OCI-LY1 (cell line): ENCODE measurements around the gene MDGA2.

ENCODE experiments used
- EZH2 ChIP-seq: fragments of 200-600 bp; sonication (generic), shearing (Covaris generic); IDR thresholded peaks from 2 replicates; pipeline ENCODE4 v1.8.0; 2017; ENCODE audit warnings: borderline replicate concordance, mixed run types, mild to moderate bottlenecking, antibody characterized with exemption, low read length, moderate library complexity, mixed read lengths
- TF ChIP-seq, protein P1 (sequence below): fragments of 200-600 bp; sonication (generic), shearing (Covaris generic); IDR thresholded peaks from 2 replicates; pipeline ENCODE4 v1.5.1; 2017; ENCODE audit warnings: mild to moderate bottlenecking, antibody characterized with exemption, low read length, moderate library complexity, mixed read lengths

DNA sequence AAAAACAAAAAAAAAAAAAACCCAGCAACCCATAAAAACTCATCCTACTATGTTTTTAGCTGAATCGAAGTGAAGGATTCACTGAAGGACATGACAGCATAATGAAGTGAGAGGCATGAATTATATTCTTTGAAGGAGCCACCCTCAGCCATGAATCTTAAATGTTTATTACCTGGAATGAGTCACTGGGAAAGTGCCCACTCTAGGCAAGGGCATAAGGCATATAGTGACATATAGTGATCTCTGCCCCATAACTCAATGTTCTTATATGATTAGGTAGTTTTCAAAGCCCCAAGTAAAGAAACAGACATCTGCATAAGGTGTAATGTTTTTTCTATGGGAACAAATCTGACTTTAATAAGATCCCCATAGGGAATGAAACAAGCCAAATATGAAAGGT lies 79.9 kb downstream of the MDGA2 start:
- TF ChIP-seq, protein P1, sequence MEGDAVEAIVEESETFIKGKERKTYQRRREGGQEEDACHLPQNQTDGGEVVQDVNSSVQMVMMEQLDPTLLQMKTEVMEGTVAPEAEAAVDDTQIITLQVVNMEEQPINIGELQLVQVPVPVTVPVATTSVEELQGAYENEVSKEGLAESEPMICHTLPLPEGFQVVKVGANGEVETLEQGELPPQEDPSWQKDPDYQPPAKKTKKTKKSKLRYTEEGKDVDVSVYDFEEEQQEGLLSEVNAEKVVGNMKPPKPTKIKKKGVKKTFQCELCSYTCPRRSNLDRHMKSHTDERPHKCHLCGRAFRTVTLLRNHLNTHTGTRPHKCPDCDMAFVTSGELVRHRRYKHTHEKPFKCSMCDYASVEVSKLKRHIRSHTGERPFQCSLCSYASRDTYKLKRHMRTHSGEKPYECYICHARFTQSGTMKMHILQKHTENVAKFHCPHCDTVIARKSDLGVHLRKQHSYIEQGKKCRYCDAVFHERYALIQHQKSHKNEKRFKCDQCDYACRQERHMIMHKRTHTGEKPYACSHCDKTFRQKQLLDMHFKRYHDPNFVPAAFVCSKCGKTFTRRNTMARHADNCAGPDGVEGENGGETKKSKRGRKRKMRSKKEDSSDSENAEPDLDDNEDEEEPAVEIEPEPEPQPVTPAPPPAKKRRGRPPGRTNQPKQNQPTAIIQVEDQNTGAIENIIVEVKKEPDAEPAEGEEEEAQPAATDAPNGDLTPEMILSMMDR, result no peak
- TF ChIP-seq EZH2, result no peak
